Effector CD4-positive, alpha-beta T cell (primary cell): ENCODE data around the gene ZBTB7B.

Experiments used
- DNase-seq: peaks from one replicate; pipeline ENCODE4 v3.0.0-alpha.2; 2020

Gene ZBTB7B

GRCh38 chr1:155005076-155006011 is 2.7 kb downstream of the ZBTB7B start:
- DNase-seq, result no peak

- no peak for DNase-seq
Measured at GRCh38 chr1:155006601-155007101, 4.0 kb downstream of the ZBTB7B start.

- no peak for DNase-seq
Measured at GRCh38 chr1:155007251-155007828, 4.7 kb downstream of the ZBTB7B start.

GRCh38 chr1:155008015-155008941 is 5.7 kb downstream of the ZBTB7B start:
- no peak for DNase-seq

- DNase-seq, result no peak
Measured at GRCh38 chr1:155009221-155009711, 6.7 kb downstream of the ZBTB7B start.

GRCh38 chr1:155009742-155010141 is 7.1 kb downstream of the ZBTB7B start:
- no peak for DNase-seq

- DNase-seq, result no peak
Measured at GRCh38 chr1:155010211-155010918, 7.8 kb downstream of the ZBTB7B start.

GRCh38 chr1:155011004-155011416 is 8.4 kb downstream of the ZBTB7B start:
- no peak for DNase-seq

GRCh38 chr1:155011437-155012025 is 8.9 kb downstream of the ZBTB7B start:
- DNase-seq, result no peak

GRCh38 chr1:155012026-155012546 is 9.5 kb downstream of the ZBTB7B start:
- no peak for DNase-seq

- DNase-seq, result no peak
Measured at GRCh38 chr1:155012776-155013602, 10.4 kb downstream of the ZBTB7B start.

GRCh38 chr1:155013632-155014031 is 11.0 kb downstream of the ZBTB7B start:
- DNase-seq, result peak; percentile 38

- no peak for DNase-seq
Measured at GRCh38 chr1:155014709-155015508, 12.3 kb downstream of the ZBTB7B start.

GRCh38 chr1:155015527-155016230 is 13.1 kb downstream of the ZBTB7B start:
- DNase-seq, result no peak

GRCh38 chr1:155016231-155016831 is 13.7 kb downstream of the ZBTB7B start:
- no peak for DNase-seq

GRCh38 chr1:155017041-155017945 is 14.7 kb downstream of the ZBTB7B start:
- peak; percentile 85 for DNase-seq

GRCh38 chr1:155017946-155018316 is 15.3 kb downstream of the ZBTB7B start:
- DNase-seq, result no peak
